HG02970 (cell line): ENCODE measurements around the gene ITPR1.

Experiments used
- ATAC-seq: cut with Tn5 transposase; IDR thresholded peaks from one replicate; pipeline ENCODE4 v1.9.1; 2021; ENCODE audit warnings: mild to moderate bottlenecking, moderate library complexity, moderate number of reproducible peaks; ENCODE audit not compliant: unreplicated experiment, low FRiP score

ITPR1 gene

GRCh38 chr3:4834403-4834866 is 341.3 kb downstream of the ITPR1 start:
- ATAC-seq = no peak

- no peak for ATAC-seq
Measured at GRCh38 chr3:4835616-4836043, 342.5 kb downstream of the ITPR1 start.

GRCh38 chr3:4836516-4836915 is 343.4 kb downstream of the ITPR1 start:
- ATAC-seq = no peak

- no peak for ATAC-seq
Measured at GRCh38 chr3:4837374-4837930, 344.3 kb downstream of the ITPR1 start.

GRCh38 chr3:4838621-4839022 is 345.5 kb downstream of the ITPR1 start:
- ATAC-seq = no peak

GRCh38 chr3:4839278-4839677 is 346.1 kb downstream of the ITPR1 start:
- ATAC-seq = no peak

GRCh38 chr3:4841225-4841624 is 348.1 kb downstream of the ITPR1 start:
- no peak for ATAC-seq

- ATAC-seq = no peak
Measured at GRCh38 chr3:4841776-4842440, 348.8 kb downstream of the ITPR1 start.

- no peak for ATAC-seq
Measured at GRCh38 chr3:4843619-4844018, 350.5 kb downstream of the ITPR1 start.

- peak; percentile 49 for ATAC-seq
Measured at GRCh38 chr3:4845882-4846281, 352.7 kb downstream of the ITPR1 start.

- ATAC-seq = no peak
Measured at GRCh38 chr3:4846543-4846942, 353.4 kb downstream of the ITPR1 start.

- no peak for ATAC-seq
Measured at GRCh38 chr3:4848176-4848825, 355.2 kb downstream of the ITPR1 start.

- no peak for ATAC-seq
Measured at GRCh38 chr3:4849136-4849535, 356.0 kb downstream of the ITPR1 start.

- no peak for ATAC-seq
Measured at GRCh38 chr3:4849739-4850138, 356.6 kb downstream of the ITPR1 start.

- peak; percentile 43 for ATAC-seq
Measured at GRCh38 chr3:4850211-4850927, 357.2 kb downstream of the ITPR1 start.

- peak; percentile 33 for ATAC-seq
Measured at GRCh38 chr3:4850928-4851265, 357.7 kb downstream of the ITPR1 start.

GRCh38 chr3:4852780-4853748 is 359.9 kb downstream of the ITPR1 start:
- no peak for ATAC-seq

GRCh38 chr3:4853749-4854140 is 360.6 kb downstream of the ITPR1 start:
- no peak for ATAC-seq

- no peak for ATAC-seq
Measured at GRCh38 chr3:4855676-4856075, 362.5 kb downstream of the ITPR1 start.

GRCh38 chr3:4856136-4856535 is 363.0 kb downstream of the ITPR1 start:
- ATAC-seq = no peak
